Sciatic nerve (tissue), 2 donors: Measurements from ENCODE around the gene TXN2. TPM values are rescaled to one million over a fixed set of nuclear protein-coding genes. Genes with fewer than 3 reads are reported as not detected.

Experiments
- ATAC-seq: fragments of 200-7000 bp; cut with Tn5 transposase; one replicate; pipeline ENCODE4 v1.9.1; 2020; ENCODE audit warnings: mild to moderate bottlenecking, moderate library complexity
- DNase-seq: peaks from one replicate; pipeline ENCODE4 v3.0.0-alpha.2; 2020; ENCODE audit warnings: low spot score
- intact Hi-C: fragments of 100-400 bp; cut with DNase I; formaldehyde crosslinking; loops from one replicate; pipeline ENCODE4 v1.14.2; 2022
- total RNA-seq: library from RNA; stranded (reverse); fragmentation: NEBNext Ultra II Directional; extraction: Animal tissue kit (Norgen Biotek cat#: 25700); gene quantifications from one replicate; pipeline ENCODE4 v1.2.1, GENCODE V29; 2021
- donor health status: DM: no; HTN: no; CAD: no.
- donor health status: DM: no; HTN: no; CAD: no.

TXN2 gene
- total RNA-seq, 1 donor from 2014 or later: 45.4 TPM

GRCh38 chr22:36492109-36492508 lies 10.7 kb upstream of the TXN2 start:
- DNase-seq (no peak), ATAC-seq (no peak)
- intact Hi-C loops: no loop called here

GRCh38 chr22:36491155-36491554 lies 9.7 kb upstream of the TXN2 start:
- intact Hi-C loops: no loop called here
- DNase-seq: no peak
- no peak for ATAC-seq

- intact Hi-C loops: no loop called here
- no peak for ATAC-seq
Measured at GRCh38 chr22:36486619-36487384, 5.4 kb upstream of the TXN2 start.

GRCh38 chr22:36480941-36481392 lies 473 bp downstream of the TXN2 start:
- intact Hi-C loops: no loop called here
- ATAC-seq (no peak), DNase-seq (no peak)

More at GRCh38 chr22:36486619-36487384, 5.4 kb upstream of the TXN2 start:
- no peak for DNase-seq

GRCh38 chr22:36478966-36479365 lies 2.5 kb downstream of the TXN2 start:
- intact Hi-C loops: no loop called here
- ATAC-seq (no peak), DNase-seq (no peak)

GRCh38 chr22:36475341-36475740 lies 6.1 kb downstream of the TXN2 start:
- intact Hi-C loops: no loop called here
- ATAC-seq (no peak), DNase-seq (no peak)

GRCh38 chr22:36472689-36473088 lies 8.8 kb downstream of the TXN2 start:
- DNase-seq (no peak), ATAC-seq (no peak)
- intact Hi-C loops: no loop called here

- intact Hi-C loops: no loop called here
- DNase-seq: no peak
- ATAC-seq: no peak
Measured at GRCh38 chr22:36471341-36471821, 10.1 kb downstream of the TXN2 start.

- intact Hi-C loops: no loop called here
- ATAC-seq (no peak), DNase-seq (no peak)
Measured at GRCh38 chr22:36470994-36471331, 10.5 kb downstream of the TXN2 start.

- intact Hi-C loops: no loop called here
- ATAC-seq: peak; percentile 88
- DNase-seq: peak; percentile 88
Measured at GRCh38 chr22:36470162-36470993, 11.1 kb downstream of the TXN2 start.

GRCh38 chr22:36469094-36469710 lies 12.2 kb downstream of the TXN2 start:
- DNase-seq (no peak), ATAC-seq (no peak)
- intact Hi-C loops: loop anchor here (1.0 to 5.0 kb wide), 2 partner anchors 157 to 170 kb away; no protein-coding TSS in a partner anchor

- intact Hi-C loops: loop anchor here (5.0 kb wide), 1 partner anchor 156 kb away; no protein-coding TSS in a partner anchor
- DNase-seq (no peak), ATAC-seq (peak; percentile 5)
Measured at GRCh38 chr22:36467946-36468345, 13.5 kb downstream of the TXN2 start.

- DNase-seq: no peak
- peak; percentile 2 for ATAC-seq
- intact Hi-C loops: loop anchor here (5.0 kb wide), 1 partner anchor 155 kb away; no protein-coding TSS in a partner anchor
Measured at GRCh38 chr22:36467042-36467810, 14.2 kb downstream of the TXN2 start.

GRCh38 chr22:36466258-36466657 lies 15.2 kb downstream of the TXN2 start:
- DNase-seq (no peak), ATAC-seq (no peak)
- intact Hi-C loops: loop anchor here (5.0 kb wide), 1 partner anchor 154 kb away; no protein-coding TSS in a partner anchor

- ATAC-seq (peak; percentile 20), DNase-seq (no peak)
- intact Hi-C loops: loop anchor here (5.0 kb wide), 1 partner anchor 153 kb away; no protein-coding TSS in a partner anchor
Measured at GRCh38 chr22:36465232-36466021, 16.0 kb downstream of the TXN2 start.

- DNase-seq (no peak), ATAC-seq (no peak)
- intact Hi-C loops: loop anchor here (5.0 kb wide), 1 partner anchor 152 kb away; no protein-coding TSS in a partner anchor
Measured at GRCh38 chr22:36464715-36465231, 16.7 kb downstream of the TXN2 start.

- intact Hi-C loops: no loop called here
- ATAC-seq: peak; percentile 22
- no peak for DNase-seq
Measured at GRCh38 chr22:36463783-36464184, 17.7 kb downstream of the TXN2 start.
